Dendritic cell treated with granulocyte-macrophage colony-stimulating factor and Interleukin-4, amounts not matched to agents 40 ng/mL and 50 ng/mL, for 4 days (primary cell): ENCODE results near the gene EIF4G3.

Source experiments
- H3K27ac Mint-ChIP-seq: one replicate; pipeline ENCODE4 v1.8.0; 2022; ENCODE audit warnings: mild to moderate bottlenecking, mixed read lengths
- H3K27me3 Mint-ChIP-seq: one replicate; pipeline ENCODE4 v1.8.0; 2022; ENCODE audit warnings: mild to moderate bottlenecking, mixed read lengths
- H3K36me3 Mint-ChIP-seq: one replicate; pipeline ENCODE4 v1.8.0; 2022; ENCODE audit warnings: low read depth, mixed read lengths
- H3K4me1 Mint-ChIP-seq: one replicate; pipeline ENCODE4 v1.8.0; 2022; ENCODE audit warnings: low read depth, mixed read lengths
- H3K4me3 Mint-ChIP-seq: one replicate; pipeline ENCODE4 v1.8.0; 2022; ENCODE audit warnings: mild to moderate bottlenecking, moderate library complexity, mixed read lengths
- H3K9me3 Mint-ChIP-seq: one replicate; pipeline ENCODE4 v1.8.0; 2022; ENCODE audit warnings: mixed read lengths
- intact Hi-C: fragments of 100-400 bp; cut with micrococcal nuclease; formaldehyde crosslinking; loops from one replicate; pipeline ENCODE4 v1.15.0; 2022

The EIF4G3 gene

GRCh38 chr1:21129407-21129806 lies 47.3 kb downstream of the EIF4G3 start:
- Mint-ChIP-seq H3K36me3 (peaks cover 51% of the 10 kb centered on the region), H3K4me3 (no peak overlapping the region)
- intact Hi-C loops = no loop called here

GRCh38 chr1:21126324-21126723 lies 50.4 kb downstream of the EIF4G3 start:
- H3K9me3 Mint-ChIP-seq = no peaks in the 10 kb centered on the region
- no peak overlapping the region for H3K4me3 Mint-ChIP-seq
- no peak overlapping the region for H3K27ac Mint-ChIP-seq
- H3K36me3 Mint-ChIP-seq = peaks cover 47% of the 10 kb centered on the region
- peaks cover 30% of the 10 kb centered on the region for H3K4me1 Mint-ChIP-seq
- intact Hi-C loops = no loop called here
- H3K27me3 Mint-ChIP-seq = no peaks in the 10 kb centered on the region

More at GRCh38 chr1:21129407-21129806, 47.3 kb downstream of the EIF4G3 start:
- H3K4me1 Mint-ChIP-seq = peaks cover 14% of the 10 kb centered on the region
- no peaks in the 10 kb centered on the region for H3K27me3 Mint-ChIP-seq
- no peaks in the 10 kb centered on the region for H3K9me3 Mint-ChIP-seq
- H3K27ac Mint-ChIP-seq = peak overlapping the region; percentile 22

- Mint-ChIP-seq H3K4me3 (no peak overlapping the region), H3K4me1 (peaks cover 30% of the 10 kb centered on the region), H3K27me3 (no peaks in the 10 kb centered on the region), H3K27ac (peak overlapping the region; percentile 80), H3K9me3 (no peaks in the 10 kb centered on the region), H3K36me3 (peaks cover 34% of the 10 kb centered on the region)
- intact Hi-C loops = no loop called here
These were observed 51.9 kb downstream of the EIF4G3 start for GRCh38 chr1:21124846-21125245.

GRCh38 chr1:21123287-21123948 lies 53.3 kb downstream of the EIF4G3 start:
- H3K36me3 Mint-ChIP-seq = peaks cover 20% of the 10 kb centered on the region
- no peaks in the 10 kb centered on the region for H3K9me3 Mint-ChIP-seq
- peak overlapping the region; percentile 80 for H3K27ac Mint-ChIP-seq
- H3K4me3 Mint-ChIP-seq = peak overlapping the region; percentile 40
- no peaks in the 10 kb centered on the region for H3K27me3 Mint-ChIP-seq
- H3K4me1 Mint-ChIP-seq = peaks cover 31% of the 10 kb centered on the region
- intact Hi-C loops = no loop called here

- H3K4me3 Mint-ChIP-seq = no peak overlapping the region
- H3K9me3 Mint-ChIP-seq = no peaks in the 10 kb centered on the region
- peaks cover 5% of the 10 kb centered on the region for H3K36me3 Mint-ChIP-seq
- no peak overlapping the region for H3K27ac Mint-ChIP-seq
- intact Hi-C loops = no loop called here
- H3K4me1 Mint-ChIP-seq = peaks cover 36% of the 10 kb centered on the region
- no peaks in the 10 kb centered on the region for H3K27me3 Mint-ChIP-seq
These were observed 54.8 kb downstream of the EIF4G3 start for GRCh38 chr1:21121764-21122471.

GRCh38 chr1:21118167-21118566 lies 58.5 kb downstream of the EIF4G3 start:
- no peaks in the 10 kb centered on the region for H3K27me3 Mint-ChIP-seq
- no peaks in the 10 kb centered on the region for H3K9me3 Mint-ChIP-seq
- H3K36me3 Mint-ChIP-seq = peaks cover 5% of the 10 kb centered on the region
- no peak overlapping the region for H3K4me3 Mint-ChIP-seq
- no peak overlapping the region for H3K27ac Mint-ChIP-seq
- intact Hi-C loops = loop anchor here (10.0 kb wide), 1 partner anchor 53 kb away; no protein-coding TSS in a partner anchor
- peaks cover 20% of the 10 kb centered on the region for H3K4me1 Mint-ChIP-seq

- Mint-ChIP-seq H3K4me1 (peaks cover 16% of the 10 kb centered on the region), H3K36me3 (peaks cover 5% of the 10 kb centered on the region), H3K27me3 (no peaks in the 10 kb centered on the region), H3K4me3 (no peak overlapping the region), H3K9me3 (no peaks in the 10 kb centered on the region), H3K27ac (no peak overlapping the region)
- intact Hi-C loops = loop anchor here (10.0 kb wide), 1 partner anchor 53 kb away; no protein-coding TSS in a partner anchor
These were observed 59.1 kb downstream of the EIF4G3 start for GRCh38 chr1:21117597-21118001.

- Mint-ChIP-seq H3K9me3 (no peaks in the 10 kb centered on the region), H3K27me3 (no peaks in the 10 kb centered on the region), H3K4me3 (no peak overlapping the region), H3K36me3 (peaks cover 5% of the 10 kb centered on the region), H3K4me1 (peaks cover 19% of the 10 kb centered on the region), H3K27ac (no peak overlapping the region)
- intact Hi-C loops = loop anchor here (10.0 kb wide), 1 partner anchor 52 kb away; no protein-coding TSS in a partner anchor
These were observed 59.5 kb downstream of the EIF4G3 start for GRCh38 chr1:21117159-21117558.

GRCh38 chr1:21115098-21115760 lies 61.5 kb downstream of the EIF4G3 start:
- intact Hi-C loops = loop anchor here (10.0 kb wide), 1 partner anchor 50 kb away; no protein-coding TSS in a partner anchor
- Mint-ChIP-seq H3K27me3 (no peaks in the 10 kb centered on the region), H3K4me1 (peaks cover 25% of the 10 kb centered on the region), H3K4me3 (no peak overlapping the region), H3K36me3 (no peaks in the 10 kb centered on the region), H3K9me3 (no peaks in the 10 kb centered on the region), H3K27ac (peak overlapping the region; percentile 50)

GRCh38 chr1:21114431-21114830 lies 62.3 kb downstream of the EIF4G3 start:
- Mint-ChIP-seq H3K36me3 (no peaks in the 10 kb centered on the region), H3K27me3 (no peaks in the 10 kb centered on the region), H3K27ac (no peak overlapping the region), H3K4me3 (no peak overlapping the region), H3K4me1 (peaks cover 25% of the 10 kb centered on the region), H3K9me3 (no peaks in the 10 kb centered on the region)
- intact Hi-C loops = loop anchor here (10.0 kb wide), 1 partner anchor 50 kb away; no protein-coding TSS in a partner anchor

GRCh38 chr1:21110163-21110562 lies 66.5 kb downstream of the EIF4G3 start:
- Mint-ChIP-seq H3K9me3 (no peaks in the 10 kb centered on the region), H3K36me3 (peaks cover 14% of the 10 kb centered on the region), H3K27ac (no peak overlapping the region), H3K4me3 (no peak overlapping the region), H3K27me3 (no peaks in the 10 kb centered on the region), H3K4me1 (peaks cover 13% of the 10 kb centered on the region)
- intact Hi-C loops = loop anchor here (10.0 kb wide), 1 partner anchor 45 kb away; no protein-coding TSS in a partner anchor

GRCh38 chr1:21106709-21107108 lies 70.0 kb downstream of the EIF4G3 start:
- H3K4me1 Mint-ChIP-seq = peaks cover 1% of the 10 kb centered on the region
- peaks cover 38% of the 10 kb centered on the region for H3K36me3 Mint-ChIP-seq
- no peak overlapping the region for H3K4me3 Mint-ChIP-seq
- intact Hi-C loops = no loop called here
- H3K27me3 Mint-ChIP-seq = no peaks in the 10 kb centered on the region
- no peak overlapping the region for H3K27ac Mint-ChIP-seq
- no peaks in the 10 kb centered on the region for H3K9me3 Mint-ChIP-seq

GRCh38 chr1:21106238-21106637 lies 70.5 kb downstream of the EIF4G3 start:
- no peak overlapping the region for H3K4me3 Mint-ChIP-seq
- H3K27me3 Mint-ChIP-seq = no peaks in the 10 kb centered on the region
- no peak overlapping the region for H3K27ac Mint-ChIP-seq
- intact Hi-C loops = no loop called here
- peaks cover 38% of the 10 kb centered on the region for H3K36me3 Mint-ChIP-seq
- H3K9me3 Mint-ChIP-seq = no peaks in the 10 kb centered on the region
- H3K4me1 Mint-ChIP-seq = no peaks in the 10 kb centered on the region

- no peak overlapping the region for H3K27ac Mint-ChIP-seq
- intact Hi-C loops = no loop called here
- peaks cover 3% of the 10 kb centered on the region for H3K4me1 Mint-ChIP-seq
- H3K9me3 Mint-ChIP-seq = no peaks in the 10 kb centered on the region
- H3K4me3 Mint-ChIP-seq = no peak overlapping the region
- H3K36me3 Mint-ChIP-seq = peaks cover 38% of the 10 kb centered on the region
- H3K27me3 Mint-ChIP-seq = no peaks in the 10 kb centered on the region
These were observed 70.9 kb downstream of the EIF4G3 start for GRCh38 chr1:21105807-21106206.
